HCT116 (cell line): ENCODE measurements around the gene CARD16. TPM values are rescaled to one million over a fixed set of nuclear protein-coding genes. Genes with fewer than 3 reads are reported as not detected.

Experiments
- ATAC-seq: fragments of 200-7000 bp; cut with Tn5 transposase; 2 replicates; pipeline ENCODE4 v1.9.1; 2020; ENCODE audit warnings: mild to moderate bottlenecking, moderate library complexity
- BruUV-seq: library from RNA; stranded (reverse); fragments of 400-500 nt; replicated peaks from 2 replicates; lab custom pipeline; 2021; lab: Mats Ljungman, UMichigan
- CTCF ChIA-PET: fragments of 300-600 bp; sonication (Branson Sonifier 250); formaldehyde crosslinking; loops from one replicate; lab custom pipeline; 2021; ENCODE audit warnings: antibody characterized with exemption; lab: Charles Lee
- POLR2A ChIA-PET: fragments of 300-600, 350-600 bp; sonication (Branson Sonifier 250); formaldehyde crosslinking; loops from one replicate; lab custom pipeline; 2021; ENCODE audit warnings: antibody characterized with exemption; lab: Charles Lee
- RAD21 ChIA-PET, 2 experiments: fragments of 300-600 bp; sonication (Branson Sonifier 250); formaldehyde crosslinking; loops; one replicate each; lab custom pipeline; 2023; ENCODE audit warnings: low total read pairs in 2 of 2; ENCODE audit not compliant: uncharacterized antibody in 2 of 2, unreplicated experiment in 2 of 2, low non-redundant PET in 1 of 2; lab: Charles Lee
- DNase-seq: peaks from one replicate; pipeline ENCODE4 v3.0.0-alpha.2; 2010; ENCODE audit warnings: low read depth, low spot score
- H2AFZ ChIP-seq: fragments of 200-600 bp; shearing (Covaris generic), sonication (generic); 2 replicates; pipeline ENCODE4 v1.6.1; 2017; ENCODE audit warnings: low read depth, mixed run types, mixed read lengths, antibody characterized with exemption, low read length; ENCODE audit not compliant: poor library complexity, severe bottlenecking
- H3K27ac ChIP-seq: 2 replicates; pipeline ENCODE4 v1.5.1; 2012; ENCODE audit warnings: low read depth, low read length
- H3K27me3 ChIP-seq: fragments of 200-600 bp; sonication (generic); 2 replicates; pipeline ENCODE4 v1.6.1; 2016; ENCODE audit warnings: mixed run types, low read length, mixed read lengths; ENCODE audit not compliant: insufficient read depth
- H3K36me3 ChIP-seq, 2 experiments: fragments of 200-500 bp in 1 of 2; fragments of 200-600 bp in 1 of 2; sonication (Bioruptor generic) in 1 of 2; sonication (generic) in 1 of 2; 2 replicates each; pipeline versions ENCODE4 v1.5.1 to v1.6.1; 2014 to 2016; ENCODE audit warnings: low read length in 2 of 2, inconsistent platforms in 1 of 2, mixed read lengths in 1 of 2, mixed run types in 1 of 2; ENCODE audit not compliant: insufficient read depth in 2 of 2, control insufficient read depth in 1 of 2
- H3K4me1 ChIP-seq, 2 experiments: fragments of 200-600 bp in 1 of 2; sonication (generic) in 1 of 2; 2 replicates each; pipeline versions ENCODE4 v1.5.1 to v1.6.1; 2012 to 2017; ENCODE audit warnings: low read length in 2 of 2, inconsistent platforms in 1 of 2, mild to moderate bottlenecking in 1 of 2, mixed read lengths in 1 of 2, mixed run types in 1 of 2, moderate library complexity in 1 of 2; ENCODE audit not compliant: insufficient read depth in 2 of 2, control insufficient read depth in 1 of 2
- H3K4me2 ChIP-seq: fragments of 200-600 bp; sonication (generic); 2 replicates; pipeline ENCODE4 v1.6.1; 2017; ENCODE audit warnings: mixed run types, low read length, mixed read lengths
- H3K4me3 ChIP-seq, 2 experiments: fragments of 200-600 bp in 1 of 2; sonication (generic) in 1 of 2; replicated peaks in 1 of 2; 2 replicates each; pipeline ENCODE4 v1.5.1; 2011 to 2016; ENCODE audit warnings: low read length in 2 of 2, control low read depth in 1 of 2, low read depth in 1 of 2, mild to moderate bottlenecking in 1 of 2, mixed read lengths in 1 of 2, mixed run types in 1 of 2
- H3K79me2 ChIP-seq: fragments of 200-600 bp; sonication (generic); 2 replicates; pipeline ENCODE4 v1.6.1; 2017; ENCODE audit warnings: mild to moderate bottlenecking, mixed run types, low read length, moderate library complexity, mixed read lengths; ENCODE audit not compliant: insufficient read depth
- H3K9ac ChIP-seq: fragments of 200-600 bp; sonication (generic); 2 replicates; pipeline ENCODE4 v1.6.1; 2016; ENCODE audit warnings: low read length, mixed read lengths
- H3K9me2 ChIP-seq: fragments of 200-600 bp; sonication (generic), shearing (Covaris generic); 2 replicates; pipeline ENCODE4 v1.6.1; 2017; ENCODE audit warnings: mixed run types, mild to moderate bottlenecking, moderate library complexity; ENCODE audit not compliant: insufficient read depth
- H3K9me3 ChIP-seq, 2 experiments: fragments of 200-500 bp in 1 of 2; fragments of 200-600 bp in 1 of 2; sonication (Bioruptor generic) in 1 of 2; sonication (generic) in 1 of 2; 2 replicates each; pipeline ENCODE4 v1.6.1; 2014 to 2017; ENCODE audit warnings: low read length in 2 of 2, mixed read lengths in 2 of 2, inconsistent platforms in 1 of 2, low read depth in 1 of 2, mild to moderate bottlenecking in 1 of 2, mixed run types in 1 of 2, moderate library complexity in 1 of 2; ENCODE audit not compliant: control insufficient read depth in 1 of 2, insufficient read depth in 1 of 2
- H4K20me1 ChIP-seq: fragments of 200-600 bp; sonication (generic), shearing (Covaris generic); 2 replicates; pipeline ENCODE4 v1.6.1; 2017; ENCODE audit warnings: mixed run types, mild to moderate bottlenecking, moderate library complexity; ENCODE audit not compliant: insufficient read depth
- CBX3 ChIP-seq: IDR thresholded peaks from 2 replicates; pipeline ENCODE4 v1.6.1; 2012; ENCODE audit warnings: low read depth
- CEBPB ChIP-seq: IDR thresholded peaks from 2 replicates; pipeline ENCODE4 v1.6.1; 2012; ENCODE audit warnings: low read depth
- EGR1 ChIP-seq: IDR thresholded peaks from 2 replicates; pipeline ENCODE4 v1.6.1; 2012; ENCODE audit warnings: low read depth
- ELF1 ChIP-seq: IDR thresholded peaks from 2 replicates; pipeline ENCODE4 v1.6.1; 2012; ENCODE audit warnings: low read depth, borderline replicate concordance
- EZH2 ChIP-seq: fragments of 200-600 bp; sonication (generic); IDR thresholded peaks from 2 replicates; pipeline ENCODE4 v1.6.1; 2017; ENCODE audit warnings: antibody characterized with exemption, mixed run types
- EZH2phosphoT487 ChIP-seq: fragments of 200-600 bp; IDR thresholded peaks from 2 replicates; pipeline ENCODE4 v1.6.1; 2018; ENCODE audit warnings: antibody characterized with exemption, borderline replicate concordance
- FOSL1 ChIP-seq: IDR thresholded peaks from 2 replicates; pipeline ENCODE4 v1.6.1; 2012; ENCODE audit warnings: low read depth
- POLR2A ChIP-seq: IDR thresholded peaks from 2 replicates; pipeline ENCODE4 v1.7.0; 2011; ENCODE audit warnings: borderline replicate concordance; ENCODE audit not compliant: insufficient read depth, insufficient read length; ENCODE audit errors: extremely low read depth
- POLR2AphosphoS5 ChIP-seq: IDR thresholded peaks from 2 replicates; pipeline ENCODE4 v1.6.1; 2011; ENCODE audit warnings: mild to moderate bottlenecking, low read depth, low read length, moderate library complexity
- RAD21 ChIP-seq: IDR thresholded peaks from 2 replicates; pipeline ENCODE4 v1.6.1; 2012; ENCODE audit warnings: low read depth, mild to moderate bottlenecking
- SP1 ChIP-seq: IDR thresholded peaks from 2 replicates; pipeline ENCODE4 v1.6.1; 2012; ENCODE audit warnings: low read depth
- TCF7L2 ChIP-seq: IDR thresholded peaks from 2 replicates; pipeline ENCODE4 v1.7.0; 2011; ENCODE audit warnings: borderline replicate concordance, inconsistent platforms; ENCODE audit not compliant: insufficient read depth, insufficient read length; ENCODE audit errors: extremely low read depth
- ZFX ChIP-seq: fragments of 450-650 bp; IDR thresholded peaks from 2 replicates; pipeline ENCODE4 v1.6.1; 2017
- ZNF274 ChIP-seq: fragments of 200-500 bp; sonication (Bioruptor generic); IDR thresholded peaks from 2 replicates; pipeline ENCODE4 v1.6.1; 2014; ENCODE audit warnings: mild to moderate bottlenecking, low read depth, low read length, inconsistent platforms
- intact Hi-C: fragments of 100-400 bp; cut with micrococcal nuclease; formaldehyde crosslinking; loops from 2 replicates; pipeline ENCODE4 v1.10.0; 2022
- total RNA-seq: library from RNA; stranded (reverse); gene quantifications from one replicate; pipeline ENCODE4 v1.2.1, GENCODE V29; 2021; ENCODE audit not compliant: unreplicated experiment
- TF ChIP-seq, protein P1 (sequence below): IDR thresholded peaks from 2 replicates; pipeline ENCODE4 v1.6.1; 2011; ENCODE audit warnings: mild to moderate bottlenecking, low read length, moderate library complexity; ENCODE audit not compliant: insufficient replicate concordance; ENCODE audit errors: extremely low read depth
- TF ChIP-seq, protein P2 (sequence below): IDR thresholded peaks from 2 replicates; pipeline ENCODE4 v1.6.1; 2012

CARD16 gene
- total RNA-seq, 1 experiment from 2014 or later: not detected

DNA sequence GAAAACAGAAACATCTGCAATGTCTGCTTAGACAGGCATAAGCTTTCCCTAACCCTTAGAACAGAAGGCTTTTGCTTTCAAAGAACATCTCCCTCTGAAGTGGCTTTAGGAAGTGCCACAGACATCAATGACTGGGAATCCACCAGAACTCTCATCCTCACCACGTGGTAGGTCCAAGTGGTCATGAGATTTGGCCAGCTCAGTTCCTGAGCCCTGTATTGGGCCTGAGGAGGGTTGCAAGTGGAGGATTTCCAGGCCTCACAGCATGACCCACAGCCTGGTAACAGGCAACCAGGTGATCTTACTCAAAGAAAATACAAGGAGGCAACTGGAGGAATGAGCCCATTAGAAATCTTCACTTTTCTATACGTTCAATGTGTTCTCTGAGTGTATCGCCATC, 11.8 kb downstream of the CARD16 start:
- no peaks in the 10 kb centered on the region for H3K79me2 ChIP-seq
- no peak overlapping the region for H3K4me2 ChIP-seq
- H3K27me3 ChIP-seq: no peaks in the 10 kb centered on the region
- no TSS peak for BruUV-seq
- ChIA-PET RAD21 (no interaction called here), CTCF (no interaction called here), POLR2A (no interaction called here)
- H3K9ac ChIP-seq: no peak overlapping the region
- H3K9me2 ChIP-seq: no peaks in the 10 kb centered on the region
- intact Hi-C loops: no loop called here
- H4K20me1 ChIP-seq: no peaks in the 10 kb centered on the region
- no peak overlapping the region for H2AFZ ChIP-seq
- ATAC-seq (no peak), DNase-seq (no peak)
- H3K27ac ChIP-seq: no peak overlapping the region
- H3K9me3 ChIP-seq: no peaks in the 10 kb centered on the region
- no peak overlapping the region for H3K4me3 ChIP-seq
- no peaks in the 10 kb centered on the region for H3K36me3 ChIP-seq
- no peaks in the 10 kb centered on the region for H3K4me1 ChIP-seq
- TF ChIP-seq TCF7L2 (no peak), ELF1 (no peak), RAD21 (no peak), SP1 (no peak), POLR2A (no peak), EGR1 (no peak), CBX3 (no peak), EZH2 (no peak), CEBPB (no peak), ZNF274 (no peak), POLR2AphosphoS5 (no peak), ZFX (no peak), FOSL1 (no peak), EZH2phosphoT487 (no peak)
- TF ChIP-seq, protein P1, sequence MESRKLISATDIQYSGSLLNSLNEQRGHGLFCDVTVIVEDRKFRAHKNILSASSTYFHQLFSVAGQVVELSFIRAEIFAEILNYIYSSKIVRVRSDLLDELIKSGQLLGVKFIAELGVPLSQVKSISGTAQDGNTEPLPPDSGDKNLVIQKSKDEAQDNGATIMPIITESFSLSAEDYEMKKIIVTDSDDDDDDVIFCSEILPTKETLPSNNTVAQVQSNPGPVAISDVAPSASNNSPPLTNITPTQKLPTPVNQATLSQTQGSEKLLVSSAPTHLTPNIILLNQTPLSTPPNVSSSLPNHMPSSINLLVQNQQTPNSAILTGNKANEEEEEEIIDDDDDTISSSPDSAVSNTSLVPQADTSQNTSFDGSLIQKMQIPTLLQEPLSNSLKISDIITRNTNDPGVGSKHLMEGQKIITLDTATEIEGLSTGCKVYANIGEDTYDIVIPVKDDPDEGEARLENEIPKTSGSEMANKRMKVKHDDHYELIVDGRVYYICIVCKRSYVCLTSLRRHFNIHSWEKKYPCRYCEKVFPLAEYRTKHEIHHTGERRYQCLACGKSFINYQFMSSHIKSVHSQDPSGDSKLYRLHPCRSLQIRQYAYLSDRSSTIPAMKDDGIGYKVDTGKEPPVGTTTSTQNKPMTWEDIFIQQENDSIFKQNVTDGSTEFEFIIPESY: no peak
- TF ChIP-seq, protein P2, sequence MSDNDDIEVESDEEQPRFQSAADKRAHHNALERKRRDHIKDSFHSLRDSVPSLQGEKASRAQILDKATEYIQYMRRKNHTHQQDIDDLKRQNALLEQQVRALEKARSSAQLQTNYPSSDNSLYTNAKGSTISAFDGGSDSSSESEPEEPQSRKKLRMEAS: no peak
